K562 (cell line): ENCODE measurements around the gene GUCA1A. TPM values are rescaled to one million over a fixed set of nuclear protein-coding genes. Genes with fewer than 3 reads are reported as not detected.
A peak's percentile ranks its signal among the peaks of the same experiment; 100 is the strongest.

Experiments
- ADNP ChIP-seq: fragments of 200-800 bp; sonication (Bioruptor generic); IDR thresholded peaks from 2 replicates; pipeline ENCODE4 v1.6.1; 2016; ENCODE audit warnings: missing genetic modification characterization, missing compliant biosample characterization
- CSDE1 ChIP-seq, 2 experiments: fragments of 450-650 bp; IDR thresholded peaks; 2 replicates each; pipeline ENCODE4 v1.6.1; 2016; ENCODE audit warnings: mild to moderate bottlenecking in 1 of 2
- FOXA1 ChIP-seq: fragments of 450-650 bp; IDR thresholded peaks from 2 replicates; pipeline ENCODE4 v1.6.1; 2016; ENCODE audit warnings: mild to moderate bottlenecking, borderline replicate concordance
- GTF2F1 ChIP-seq: IDR thresholded peaks from 2 replicates; pipeline ENCODE4 v1.6.1; 2011; ENCODE audit warnings: low read depth, low read length, improper control_type of control experiment
- JUN ChIP-seq, 2 experiments: sonication (generic) in 1 of 2; formaldehyde crosslinking in 1 of 2; IDR thresholded peaks; 2 replicates each; pipeline versions ENCODE4 v1.6.1 to v1.8.0; 2012 to 2022; ENCODE audit warnings: borderline replicate concordance in 2 of 2, mild to moderate bottlenecking in 2 of 2, improper control_type of control experiment in 1 of 2, low read depth in 1 of 2, low read length in 1 of 2, missing genetic modification reagents in 1 of 2
- LCOR ChIP-seq: sonication (generic); formaldehyde crosslinking; IDR thresholded peaks from 2 replicates; pipeline ENCODE4 v1.8.0; 2022; ENCODE audit warnings: mild to moderate bottlenecking, missing genetic modification reagents
- MTA1 ChIP-seq: fragments of 450-650 bp; IDR thresholded peaks from 2 replicates; pipeline ENCODE4 v1.6.1; 2017; ENCODE audit warnings: borderline replicate concordance
- NR2C2 ChIP-seq, 2 experiments: fragments of 200-800 bp in 1 of 2; sonication (Bioruptor generic) in 1 of 2; sonication (generic) in 1 of 2; formaldehyde crosslinking in 1 of 2; IDR thresholded peaks; 2 replicates each; pipeline versions ENCODE4 v1.6.1 to v1.8.0; 2016 to 2022; ENCODE audit warnings: mild to moderate bottlenecking in 1 of 2, missing compliant biosample characterization in 1 of 2, missing genetic modification characterization in 1 of 2, missing genetic modification reagents in 1 of 2
- NR2F6 ChIP-seq: fragments of 450-650 bp; formaldehyde crosslinking; IDR thresholded peaks from 2 replicates; pipeline ENCODE4 v1.4.0; 2020; ENCODE audit warnings: mild to moderate bottlenecking
- SMARCE1 ChIP-seq: fragments of 450-650 bp; IDR thresholded peaks from 2 replicates; pipeline ENCODE4 v1.7.1; 2016; ENCODE audit warnings: mild to moderate bottlenecking
- TARDBP ChIP-seq: fragments of 450-650 bp; IDR thresholded peaks from 2 replicates; pipeline ENCODE4 v1.6.1; 2016
- TEAD2 ChIP-seq: fragments of 450-650 bp; IDR thresholded peaks from 2 replicates; pipeline ENCODE4 v1.6.1; 2016; ENCODE audit warnings: missing genetic modification characterization, control low read depth, missing compliant biosample characterization
- ZKSCAN1 ChIP-seq: fragments of 150-350 bp; IDR thresholded peaks from 2 replicates; pipeline ENCODE4 v1.6.1; 2016; ENCODE audit warnings: low read depth, low read length
- ZNF668 ChIP-seq: fragments of 250-450 bp; sonication (Bioruptor Pico); IDR thresholded peaks from 2 replicates; pipeline ENCODE4 v1.8.0; 2022; ENCODE audit warnings: mild to moderate bottlenecking, inconsistent platforms
- polyA plus RNA-seq, 8 experiments: library from polyadenylated mRNA; depleted of rRNA in 4 of 8; stranded (reverse) in 5 of 8; unstranded in 3 of 8; fragments of >200 nt; fragmentation: Nextera tagmentation in 2 of 8; fragmentation: Illumina TruSeq in 1 of 8; extraction: Ambion mirVana in 2 of 8; extraction: Trizol in 1 of 8; gene quantifications; 2 replicates each; pipeline versions ENCODE4 v1.2.1 to v1.2.3, GENCODE V29; 2011 to 2014; ENCODE audit warnings: inconsistent platforms in 1 of 8, missing spikeins in 1 of 8
- total RNA-seq, 7 experiments: library from RNA; depleted of rRNA in 6 of 7; stranded (reverse); fragments of >200 nt in 6 of 7; fragmentation: Illumina TruSeq in 2 of 7; extraction: Trizol in 2 of 7; gene quantifications; 2 replicates each; pipeline versions ENCODE4 v1.2.1 to v1.2.3, GENCODE V29; 2011 to 2021; ENCODE audit warnings: low replicate concordance in 1 of 7
- TF ChIP-seq, protein P1 (sequence below): sonication (generic); formaldehyde crosslinking; IDR thresholded peaks from 2 replicates; pipeline ENCODE4 v1.8.0; 2022; ENCODE audit warnings: missing genetic modification reagents, mild to moderate bottlenecking, borderline replicate concordance
- TF ChIP-seq, protein P2 (sequence below): fragments of 450-650 bp; formaldehyde crosslinking; IDR thresholded peaks from 2 replicates; pipeline ENCODE4 v1.4.0; 2022; ENCODE audit warnings: missing genetic modification characterization
- TF ChIP-seq, protein P3 (sequence below): fragments of 450-650 bp; IDR thresholded peaks from 2 replicates; pipeline ENCODE4 v1.7.0; 2016; ENCODE audit warnings: borderline replicate concordance
- TF ChIP-seq, protein P4 (sequence below): fragments of 250-450 bp; sonication (Bioruptor Pico); IDR thresholded peaks from 2 replicates; pipeline ENCODE4 v1.8.0; 2021; ENCODE audit warnings: borderline replicate concordance, mild to moderate bottlenecking, moderate library complexity; ENCODE audit not compliant: poor library complexity, severe bottlenecking
- TF ChIP-seq, protein P5 (sequence below): fragments of 450-650 bp; IDR thresholded peaks from 2 replicates; pipeline ENCODE4 v1.6.1; 2016; ENCODE audit warnings: low read depth, mild to moderate bottlenecking, moderate library complexity

The GUCA1A gene
- total and polyA plus RNA-seq, 9 of the 15 experiments (the other 6 are each of a cell fraction or from before 2014, with no cell fraction given) = not detected

DNA sequence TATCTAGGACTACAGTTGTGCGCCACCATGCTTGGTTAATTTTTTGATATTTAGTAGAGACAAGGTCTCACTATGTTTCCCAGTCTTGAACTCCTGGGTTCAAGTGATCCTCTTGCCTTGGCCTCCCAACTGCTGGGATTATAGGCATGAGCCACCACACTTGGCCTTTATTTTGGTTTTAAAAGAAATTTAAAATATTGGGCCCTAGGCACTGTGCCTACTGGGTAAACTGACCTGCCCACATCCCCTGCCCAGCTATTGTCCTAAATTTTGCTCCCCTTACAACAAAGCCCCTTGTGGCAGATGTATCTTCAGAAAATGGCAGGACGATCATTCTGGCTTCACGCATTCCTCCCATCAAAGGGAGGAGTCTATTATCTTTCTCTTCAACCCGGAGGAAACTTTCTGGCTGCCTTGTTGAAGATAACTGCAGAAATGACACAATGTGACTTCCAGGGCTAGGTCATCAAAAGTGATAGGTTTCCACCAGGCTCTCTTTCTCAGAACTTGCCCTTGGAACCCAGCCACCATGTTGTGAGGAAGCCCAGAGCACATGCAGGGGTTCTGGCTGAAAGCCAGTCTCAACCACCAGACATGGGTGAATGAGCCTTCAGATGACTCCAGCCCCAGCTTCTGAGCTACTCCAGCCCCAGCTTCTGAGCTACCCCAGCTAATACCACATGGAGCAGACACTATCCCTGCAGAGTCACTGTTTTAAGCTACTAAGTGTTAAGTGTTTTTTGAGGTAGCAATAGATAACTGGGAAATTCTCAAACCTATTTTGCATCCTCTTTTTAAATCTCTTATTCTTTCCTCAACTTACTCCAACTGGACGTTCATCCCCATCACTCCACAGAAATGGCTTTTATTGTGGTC, 26.2 kb downstream of the GUCA1A start (continued):
- TF ChIP-seq FOXA1 = no peak
- TF ChIP-seq NR2C2 (CRISPR knock-in tag; IDR thresholded peaks at IDR 0.05) = peak; percentile 69; the same call in 1 of the 2 replicates
- TF ChIP-seq NR2C2 (tag; IDR thresholded peaks at IDR 0.05) = peak; percentile 80; the same call in 1 of the 2 replicates
- 0 out of 2 replicates have a peak, but pooled peaks have one; percentile 46 for TF ChIP-seq TEAD2 (tag)
- TF ChIP-seq CSDE1 (IDR thresholded peaks at IDR 0.05) = no peak
- TF ChIP-seq MTA1 = peak; percentile 83
- TF ChIP-seq, protein P1, sequence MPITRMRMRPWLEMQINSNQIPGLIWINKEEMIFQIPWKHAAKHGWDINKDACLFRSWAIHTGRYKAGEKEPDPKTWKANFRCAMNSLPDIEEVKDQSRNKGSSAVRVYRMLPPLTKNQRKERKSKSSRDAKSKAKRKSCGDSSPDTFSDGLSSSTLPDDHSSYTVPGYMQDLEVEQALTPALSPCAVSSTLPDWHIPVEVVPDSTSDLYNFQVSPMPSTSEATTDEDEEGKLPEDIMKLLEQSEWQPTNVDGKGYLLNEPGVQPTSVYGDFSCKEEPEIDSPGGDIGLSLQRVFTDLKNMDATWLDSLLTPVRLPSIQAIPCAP (CRISPR knock-in tag) = no peak
- TF ChIP-seq, protein P2, sequence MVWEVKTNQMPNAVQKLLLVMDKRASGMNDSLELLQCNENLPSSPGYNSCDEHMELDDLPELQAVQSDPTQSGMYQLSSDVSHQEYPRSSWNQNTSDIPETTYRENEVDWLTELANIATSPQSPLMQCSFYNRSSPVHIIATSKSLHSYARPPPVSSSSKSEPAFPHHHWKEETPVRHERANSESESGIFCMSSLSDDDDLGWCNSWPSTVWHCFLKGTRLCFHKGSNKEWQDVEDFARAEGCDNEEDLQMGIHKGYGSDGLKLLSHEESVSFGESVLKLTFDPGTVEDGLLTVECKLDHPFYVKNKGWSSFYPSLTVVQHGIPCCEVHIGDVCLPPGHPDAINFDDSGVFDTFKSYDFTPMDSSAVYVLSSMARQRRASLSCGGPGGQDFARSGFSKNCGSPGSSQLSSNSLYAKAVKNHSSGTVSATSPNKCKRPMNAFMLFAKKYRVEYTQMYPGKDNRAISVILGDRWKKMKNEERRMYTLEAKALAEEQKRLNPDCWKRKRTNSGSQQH (CRISPR knock-in tag) = 0 out of 2 replicates have a peak, but pooled peaks have one; percentile 69
- TF ChIP-seq ZKSCAN1 = peak; percentile 77; the same call in 1 of the 2 replicates
- peak; percentile 96 for TF ChIP-seq SMARCE1
- TF ChIP-seq GTF2F1 = no peak
- peak; percentile 90; the same call in 1 of the 2 replicates for TF ChIP-seq JUN (IDR thresholded peaks at IDR 0.05; ENCODE audit: borderline replicate concordance, low read depth, low read length)
- no peak for TF ChIP-seq JUN (CRISPR knock-in tag; IDR thresholded peaks at IDR 0.05; ENCODE audit: borderline replicate concordance)
- 0 out of 2 replicates have a peak, but pooled peaks have one; percentile 44 for TF ChIP-seq ZNF668
- TF ChIP-seq, protein P3, sequence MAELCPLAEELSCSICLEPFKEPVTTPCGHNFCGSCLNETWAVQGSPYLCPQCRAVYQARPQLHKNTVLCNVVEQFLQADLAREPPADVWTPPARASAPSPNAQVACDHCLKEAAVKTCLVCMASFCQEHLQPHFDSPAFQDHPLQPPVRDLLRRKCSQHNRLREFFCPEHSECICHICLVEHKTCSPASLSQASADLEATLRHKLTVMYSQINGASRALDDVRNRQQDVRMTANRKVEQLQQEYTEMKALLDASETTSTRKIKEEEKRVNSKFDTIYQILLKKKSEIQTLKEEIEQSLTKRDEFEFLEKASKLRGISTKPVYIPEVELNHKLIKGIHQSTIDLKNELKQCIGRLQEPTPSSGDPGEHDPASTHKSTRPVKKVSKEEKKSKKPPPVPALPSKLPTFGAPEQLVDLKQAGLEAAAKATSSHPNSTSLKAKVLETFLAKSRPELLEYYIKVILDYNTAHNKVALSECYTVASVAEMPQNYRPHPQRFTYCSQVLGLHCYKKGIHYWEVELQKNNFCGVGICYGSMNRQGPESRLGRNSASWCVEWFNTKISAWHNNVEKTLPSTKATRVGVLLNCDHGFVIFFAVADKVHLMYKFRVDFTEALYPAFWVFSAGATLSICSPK = no peak
- peak; percentile 85 for TF ChIP-seq TARDBP
- TF ChIP-seq, protein P4, sequence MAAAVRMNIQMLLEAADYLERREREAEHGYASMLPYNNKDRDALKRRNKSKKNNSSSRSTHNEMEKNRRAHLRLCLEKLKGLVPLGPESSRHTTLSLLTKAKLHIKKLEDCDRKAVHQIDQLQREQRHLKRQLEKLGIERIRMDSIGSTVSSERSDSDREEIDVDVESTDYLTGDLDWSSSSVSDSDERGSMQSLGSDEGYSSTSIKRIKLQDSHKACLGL (CRISPR knock-in tag) = peak; percentile 57
- TF ChIP-seq LCOR (CRISPR knock-in tag) = peak; percentile 96
- no peak for TF ChIP-seq NR2F6 (CRISPR knock-in tag)
- TF ChIP-seq, protein P5, sequence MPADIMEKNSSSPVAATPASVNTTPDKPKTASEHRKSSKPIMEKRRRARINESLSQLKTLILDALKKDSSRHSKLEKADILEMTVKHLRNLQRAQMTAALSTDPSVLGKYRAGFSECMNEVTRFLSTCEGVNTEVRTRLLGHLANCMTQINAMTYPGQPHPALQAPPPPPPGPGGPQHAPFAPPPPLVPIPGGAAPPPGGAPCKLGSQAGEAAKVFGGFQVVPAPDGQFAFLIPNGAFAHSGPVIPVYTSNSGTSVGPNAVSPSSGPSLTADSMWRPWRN = peak; percentile 51; the same call in 1 of the 2 replicates
- peak; percentile 70 for TF ChIP-seq ADNP
